Large intestine (tissue), 3 donors: ENCODE measurements around the gene STK10. TPM values are rescaled to one million over a fixed set of nuclear protein-coding genes. Genes with fewer than 3 reads are reported as not detected.

Experiments used
- DNase-seq, 2 donors: peaks; one replicate each; pipeline versions ENCODE4 v3.0.0 to v3.0.0-alpha.2; 2013
- H3K27ac ChIP-seq: one replicate; pipeline ENCODE4 v1.5.1; 2013; ENCODE audit warnings: low read length
- H3K27me3 ChIP-seq: 2 replicates; pipeline ENCODE4 v1.6.1; 2013; ENCODE audit warnings: low read length; ENCODE audit not compliant: control insufficient read depth, insufficient read depth
- H3K36me3 ChIP-seq: 2 replicates; pipeline ENCODE4 v1.6.1; 2013; ENCODE audit warnings: low read length; ENCODE audit not compliant: control insufficient read depth, insufficient read depth
- H3K4me1 ChIP-seq: one replicate; pipeline ENCODE4 v1.6.1; 2013; ENCODE audit warnings: low read length; ENCODE audit not compliant: control insufficient read depth, insufficient read depth
- H3K4me3 ChIP-seq: one replicate; pipeline ENCODE4 v1.5.1; 2013; ENCODE audit warnings: low read length
- H3K9me3 ChIP-seq: one replicate; pipeline ENCODE4 v1.6.1; 2013; ENCODE audit warnings: mild to moderate bottlenecking, low read depth, low read length, moderate library complexity; ENCODE audit not compliant: control insufficient read depth
- WGBS: methylation state at CpG from one replicate; pipeline ENCODE4 v1.1.5; 2013; ENCODE audit warnings: low lambda C conversion rate; ENCODE audit not compliant: insufficient coverage; 5-methylcytosine and 5-hydroxymethylcytosine counted together
- polyA plus RNA-seq: library from polyadenylated mRNA; unstranded; fragments of 120-200 nt; gene quantifications from one replicate; pipeline ENCODE4 v1.2.1, GENCODE V29; 2013

Gene STK10
- polyA plus RNA-seq, 1 donor = 10.6 TPM

GRCh38 chr5:172189693-172190296 lies 1.8 kb upstream of the STK10 start:
- no peak overlapping the region for H3K4me3 ChIP-seq
- H3K4me1 ChIP-seq = peaks cover 8% of the 10 kb centered on the region
- WGBS = 81% methylated on average over 2 of the region's 3 CpGs
- no peak for DNase-seq
- no peak overlapping the region for H3K27ac ChIP-seq
- no peaks in the 10 kb centered on the region for H3K27me3 ChIP-seq
- H3K36me3 ChIP-seq = no peaks in the 10 kb centered on the region
- H3K9me3 ChIP-seq = peaks cover 4% of the 10 kb centered on the region

- H3K27ac ChIP-seq = no peak overlapping the region
- WGBS = 71% methylated on average over 1 of the region's 30 CpGs
- DNase-seq = peak in 1 of 2 donors; percentile 32
These were observed 1.1 kb upstream of the STK10 start for GRCh38 chr5:172188893-172189692.

GRCh38 chr5:172187118-172188032 lies 649 bp downstream of the STK10 start:
- peak; percentile 44 to 67 for DNase-seq
- Histone ChIP-seq H3K4me3 (peak overlapping the region; percentile 97), H3K27me3 (no peaks in the 10 kb centered on the region), H3K27ac (peak overlapping the region; percentile 82), H3K9me3 (peaks cover 4% of the 10 kb centered on the region), H3K36me3 (peaks cover 2% of the 10 kb centered on the region), H3K4me1 (peaks cover 8% of the 10 kb centered on the region)
- no CpG with 5 or more reads among the region's 66 CpGs for WGBS

More at GRCh38 chr5:172188893-172189692, 1.1 kb upstream of the STK10 start:
- H3K27me3 ChIP-seq = no peaks in the 10 kb centered on the region
- peaks cover under 1% of the 10 kb centered on the region for H3K36me3 ChIP-seq
- H3K9me3 ChIP-seq = peaks cover 4% of the 10 kb centered on the region
- peaks cover 8% of the 10 kb centered on the region for H3K4me1 ChIP-seq
- H3K4me3 ChIP-seq = no peak overlapping the region

- WGBS = 33% methylated on average over 1 of the region's 13 CpGs
These were observed 1.8 kb downstream of the STK10 start for GRCh38 chr5:172186114-172186695.

GRCh38 chr5:172185096-172185461 lies 2.9 kb downstream of the STK10 start:
- peaks cover 2% of the 10 kb centered on the region for H3K36me3 ChIP-seq
- H3K27ac ChIP-seq = no peak overlapping the region
- H3K9me3 ChIP-seq = peaks cover 4% of the 10 kb centered on the region
- no peak overlapping the region for H3K4me3 ChIP-seq
- H3K4me1 ChIP-seq = peaks cover 8% of the 10 kb centered on the region
- no peak for DNase-seq
- 73% methylated on average over 2 of the region's 10 CpGs for WGBS
- no peaks in the 10 kb centered on the region for H3K27me3 ChIP-seq

More at GRCh38 chr5:172186114-172186695, 1.8 kb downstream of the STK10 start:
- H3K4me1 ChIP-seq = peaks cover 8% of the 10 kb centered on the region
- no peak overlapping the region for H3K27ac ChIP-seq
- H3K4me3 ChIP-seq = no peak overlapping the region
- peaks cover 4% of the 10 kb centered on the region for H3K9me3 ChIP-seq
- no peaks in the 10 kb centered on the region for H3K27me3 ChIP-seq
- DNase-seq = no peak
- peaks cover 2% of the 10 kb centered on the region for H3K36me3 ChIP-seq

GRCh38 chr5:172183881-172184280 lies 4.1 kb downstream of the STK10 start:
- no CpG with 5 or more reads among the region's 4 CpGs for WGBS

GRCh38 chr5:172182291-172182690 lies 5.7 kb downstream of the STK10 start:
- no peak for DNase-seq
- WGBS = no CpG with 5 or more reads among the region's 6 CpGs
- no peak overlapping the region for H3K4me3 ChIP-seq

More at GRCh38 chr5:172183881-172184280, 4.1 kb downstream of the STK10 start:
- Histone ChIP-seq H3K27me3 (no peaks in the 10 kb centered on the region), H3K9me3 (peaks cover 4% of the 10 kb centered on the region), H3K27ac (no peak overlapping the region), H3K4me3 (no peak overlapping the region), H3K36me3 (peaks cover 2% of the 10 kb centered on the region), H3K4me1 (peaks cover 8% of the 10 kb centered on the region)
- no peak for DNase-seq

GRCh38 chr5:172180936-172181335 lies 7.1 kb downstream of the STK10 start:
- WGBS = 89% methylated on average over 2 of the region's 9 CpGs
- Histone ChIP-seq H3K27ac (no peak overlapping the region), H3K27me3 (no peaks in the 10 kb centered on the region), H3K36me3 (peaks cover 2% of the 10 kb centered on the region), H3K4me1 (no peaks in the 10 kb centered on the region), H3K4me3 (no peak overlapping the region), H3K9me3 (no peaks in the 10 kb centered on the region)
- DNase-seq = no peak

More at GRCh38 chr5:172182291-172182690, 5.7 kb downstream of the STK10 start:
- H3K27me3 ChIP-seq = no peaks in the 10 kb centered on the region
- no peaks in the 10 kb centered on the region for H3K9me3 ChIP-seq
- H3K36me3 ChIP-seq = peaks cover 2% of the 10 kb centered on the region
- H3K27ac ChIP-seq = no peak overlapping the region
- peaks cover 8% of the 10 kb centered on the region for H3K4me1 ChIP-seq

- Histone ChIP-seq H3K36me3 (peaks cover 2% of the 10 kb centered on the region), H3K27me3 (no peaks in the 10 kb centered on the region), H3K4me1 (no peaks in the 10 kb centered on the region), H3K27ac (no peak overlapping the region), H3K4me3 (no peak overlapping the region), H3K9me3 (no peaks in the 10 kb centered on the region)
- no CpG with 5 or more reads among the region's 18 CpGs for WGBS
- DNase-seq = no peak
These were observed 8.7 kb downstream of the STK10 start for GRCh38 chr5:172178991-172179989.
